Fibroblast of mammary gland (primary cell): Measurements from ENCODE around the gene SEMA4G.

ENCODE experiments used
- DNase-seq: peaks from one replicate; pipeline ENCODE4 v3.0.0-alpha.2; 2010; ENCODE audit warnings: low read depth
- H3K4me3 ChIP-seq: 2 replicates; pipeline ENCODE4 v1.5.1; 2011; ENCODE audit warnings: low read depth, mild to moderate bottlenecking, low read length, moderate library complexity; ENCODE audit not compliant: control insufficient read depth
- CTCF ChIP-seq: conservative IDR thresholded peaks from 2 replicates; pipeline ENCODE4 v1.5.1; 2011; ENCODE audit warnings: low read depth, low read length, inconsistent platforms; ENCODE audit not compliant: control insufficient read depth, insufficient read depth

Gene SEMA4G

GRCh38 chr10:101012525-101013364, 43.4 kb downstream of the SEMA4G start:
- H3K4me3 ChIP-seq: no peak overlapping the region
- TF ChIP-seq CTCF: peak; percentile 66
- DNase-seq: peak; percentile 94

GRCh38 chr10:101013365-101013825, 44.1 kb downstream of the SEMA4G start:
- no peak for TF ChIP-seq CTCF
- DNase-seq: no peak
- no peak overlapping the region for H3K4me3 ChIP-seq

GRCh38 chr10:101014230-101014884, 45.1 kb downstream of the SEMA4G start:
- peak; percentile 95 for TF ChIP-seq CTCF
- H3K4me3 ChIP-seq: no peak overlapping the region
- DNase-seq: peak; percentile 67

GRCh38 chr10:101014966-101015581, 45.8 kb downstream of the SEMA4G start:
- no peak for TF ChIP-seq CTCF
- peak; percentile 98 for DNase-seq
- H3K4me3 ChIP-seq: no peak overlapping the region

- no peak overlapping the region for H3K4me3 ChIP-seq
- DNase-seq: no peak
- no peak for TF ChIP-seq CTCF
Observed at GRCh38 chr10:101015582-101015973, 46.3 kb downstream of the SEMA4G start.

- no peak overlapping the region for H3K4me3 ChIP-seq
- TF ChIP-seq CTCF: no peak
- DNase-seq: no peak
Observed at GRCh38 chr10:101016814-101017213, 47.5 kb downstream of the SEMA4G start.
